Natural killer cell (primary cell): ENCODE results near the gene CASP8AP2. TPM values are rescaled to one million over a fixed set of nuclear protein-coding genes. Genes with fewer than 3 reads are reported as not detected.

Experiments
- ATAC-seq, 3 donors: fragments of 150-1000 bp in 2 of 3; fragments of 200-7000 bp in 1 of 3; cut with Tn5 transposase; 1 replicate in 1 of 3; 2 replicates in 2 of 3; pipeline ENCODE4 v1.10.0; 2021; ENCODE audit warnings: mild to moderate bottlenecking in 2 of 3, moderate library complexity in 2 of 3
- DNase-seq, 2 donors: peaks; one replicate each; pipeline versions ENCODE4 v3.0.0 to v3.0.0-alpha.2; 2013 to 2021; ENCODE audit warnings: mixed read lengths in 1 of 2
- H3K27ac ChIP-seq: one replicate; pipeline ENCODE4 v1.5.1; 2013; ENCODE audit warnings: mild to moderate bottlenecking, low read length
- H3K27me3 ChIP-seq: one replicate; pipeline ENCODE4 v1.6.1; 2013; ENCODE audit warnings: low read length; ENCODE audit not compliant: control insufficient read depth, insufficient read depth
- H3K36me3 ChIP-seq: one replicate; pipeline ENCODE4 v1.6.1; 2013; ENCODE audit warnings: low read length; ENCODE audit not compliant: control insufficient read depth, insufficient read depth
- H3K4me1 ChIP-seq: one replicate; pipeline ENCODE4 v1.6.1; 2013; ENCODE audit warnings: low read length; ENCODE audit not compliant: control insufficient read depth, insufficient read depth
- H3K4me3 ChIP-seq: one replicate; pipeline ENCODE4 v1.5.1; 2013; ENCODE audit warnings: low read length
- H3K9me3 ChIP-seq: one replicate; pipeline ENCODE4 v1.6.1; 2013; ENCODE audit warnings: low read length; ENCODE audit not compliant: control insufficient read depth, insufficient read depth
- H3K27ac Mint-ChIP-seq, 2 donors: one replicate each; pipeline ENCODE4 v1.8.0; 2022; ENCODE audit warnings: mild to moderate bottlenecking in 2 of 2, mixed read lengths in 2 of 2, moderate library complexity in 1 of 2
- H3K27me3 Mint-ChIP-seq, 2 donors: one replicate each; pipeline ENCODE4 v1.8.0; 2022; ENCODE audit warnings: low read depth in 2 of 2, mixed read lengths in 2 of 2
- H3K36me3 Mint-ChIP-seq: one replicate; pipeline ENCODE4 v1.8.0; 2022; ENCODE audit warnings: mixed read lengths
- H3K4me1 Mint-ChIP-seq, 2 donors: one replicate each; pipeline ENCODE4 v1.8.0; 2022; ENCODE audit warnings: mixed read lengths in 2 of 2
- H3K4me3 Mint-ChIP-seq: one replicate; pipeline ENCODE4 v1.8.0; 2022; ENCODE audit warnings: mild to moderate bottlenecking, moderate library complexity, mixed read lengths
- H3K9me3 Mint-ChIP-seq, 2 donors: one replicate each; pipeline ENCODE4 v1.8.0; 2022; ENCODE audit warnings: mixed read lengths in 2 of 2
- WGBS: methylation state at CpG from one replicate; pipeline ENCODE4 v1.1.7; 2013; ENCODE audit warnings: missing lambda C conversion rate; ENCODE audit not compliant: insufficient coverage; 5-methylcytosine and 5-hydroxymethylcytosine counted together
- intact Hi-C: fragments of 100-400 bp; cut with micrococcal nuclease; formaldehyde crosslinking; loops from one replicate; pipeline ENCODE4 v1.14.2; 2022
- total RNA-seq, 4 donors: library from RNA; stranded (reverse); fragments of 120-200 nt in 1 of 4; gene quantifications; one replicate each; pipeline versions ENCODE4 v1.2.3 to v1.2.4, GENCODE V29; 2013 to 2022
- TF ChIP-seq, protein P1 (sequence below): fragments of 200-600 bp; IDR thresholded peaks from one replicate; pipeline ENCODE4 v1.8.0; 2022; ENCODE audit warnings: antibody characterized with exemption

Gene CASP8AP2
- total RNA-seq, 3 donors from 2014 or later (not counting 1 experiment from before 2014, with no cell fraction given), result 24.3 to 31.8 (median 25.4) TPM

DNA sequence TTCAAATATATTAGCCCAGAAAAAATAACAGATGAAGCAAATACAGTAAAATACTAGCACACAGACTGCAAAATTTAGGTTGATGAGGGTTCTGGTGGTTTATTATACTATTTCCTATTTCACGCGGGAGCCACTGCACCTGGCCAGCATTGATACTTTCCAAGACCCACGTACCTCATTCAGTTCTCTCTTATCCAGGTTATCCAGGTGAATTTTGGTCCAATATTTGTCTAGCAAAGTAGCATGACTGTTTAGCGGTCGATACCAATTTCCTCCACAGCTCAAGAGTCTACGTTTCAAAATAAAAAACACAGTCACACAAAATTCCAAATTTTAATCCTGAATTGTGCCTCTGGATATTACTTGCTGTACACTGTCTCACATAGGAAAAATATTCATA, 44.8 kb upstream of the CASP8AP2 start:
- Mint-ChIP-seq H3K36me3 (peaks cover 18% of the 10 kb centered on the region), H3K27ac (no peak overlapping the region), H3K4me1 (no peaks in the 10 kb centered on the region), H3K9me3 (no peaks in the 10 kb centered on the region), H3K4me3 (no peak overlapping the region), H3K27me3 (no peaks in the 10 kb centered on the region)
- intact Hi-C loops, result no loop called here
- Histone ChIP-seq H3K9me3 (peaks cover 8% of the 10 kb centered on the region), H3K36me3 (peaks cover 66% of the 10 kb centered on the region), H3K4me3 (no peak overlapping the region), H3K27me3 (no peaks in the 10 kb centered on the region), H3K27ac (no peak overlapping the region), H3K4me1 (no peaks in the 10 kb centered on the region)
- 98% methylated on average over 6 of the region's 6 CpGs for WGBS
- TF ChIP-seq, protein P1, sequence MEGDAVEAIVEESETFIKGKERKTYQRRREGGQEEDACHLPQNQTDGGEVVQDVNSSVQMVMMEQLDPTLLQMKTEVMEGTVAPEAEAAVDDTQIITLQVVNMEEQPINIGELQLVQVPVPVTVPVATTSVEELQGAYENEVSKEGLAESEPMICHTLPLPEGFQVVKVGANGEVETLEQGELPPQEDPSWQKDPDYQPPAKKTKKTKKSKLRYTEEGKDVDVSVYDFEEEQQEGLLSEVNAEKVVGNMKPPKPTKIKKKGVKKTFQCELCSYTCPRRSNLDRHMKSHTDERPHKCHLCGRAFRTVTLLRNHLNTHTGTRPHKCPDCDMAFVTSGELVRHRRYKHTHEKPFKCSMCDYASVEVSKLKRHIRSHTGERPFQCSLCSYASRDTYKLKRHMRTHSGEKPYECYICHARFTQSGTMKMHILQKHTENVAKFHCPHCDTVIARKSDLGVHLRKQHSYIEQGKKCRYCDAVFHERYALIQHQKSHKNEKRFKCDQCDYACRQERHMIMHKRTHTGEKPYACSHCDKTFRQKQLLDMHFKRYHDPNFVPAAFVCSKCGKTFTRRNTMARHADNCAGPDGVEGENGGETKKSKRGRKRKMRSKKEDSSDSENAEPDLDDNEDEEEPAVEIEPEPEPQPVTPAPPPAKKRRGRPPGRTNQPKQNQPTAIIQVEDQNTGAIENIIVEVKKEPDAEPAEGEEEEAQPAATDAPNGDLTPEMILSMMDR, result no peak
- DNase-seq (no peak), ATAC-seq (no peak)

DNA sequence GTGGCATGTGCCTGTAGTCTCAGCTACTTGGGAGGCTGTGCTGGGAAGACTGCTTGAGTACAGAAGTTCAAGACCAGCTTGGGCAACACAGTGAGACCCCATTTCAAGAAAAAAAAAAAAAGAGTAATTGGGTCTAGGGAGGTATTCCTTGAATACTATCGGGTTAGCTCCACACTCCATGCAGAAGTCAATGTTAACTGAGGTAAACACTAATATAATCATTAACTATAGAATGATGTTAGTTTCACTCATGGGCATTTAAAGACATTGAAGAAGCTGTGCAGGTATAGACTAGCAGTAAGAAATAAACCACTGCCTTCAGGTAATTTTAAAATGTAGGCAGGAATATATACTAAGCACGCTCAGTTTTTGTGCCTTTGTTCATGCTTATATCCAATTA, 42.7 kb upstream of the CASP8AP2 start:
- Mint-ChIP-seq H3K4me3 (no peak overlapping the region), H3K4me1 (no peaks in the 10 kb centered on the region), H3K9me3 (no peaks in the 10 kb centered on the region), H3K27ac (no peak overlapping the region), H3K36me3 (peaks cover 18% of the 10 kb centered on the region), H3K27me3 (no peaks in the 10 kb centered on the region)
- Histone ChIP-seq H3K27me3 (no peaks in the 10 kb centered on the region), H3K4me1 (no peaks in the 10 kb centered on the region), H3K36me3 (peaks cover 64% of the 10 kb centered on the region), H3K9me3 (peaks cover 8% of the 10 kb centered on the region), H3K4me3 (no peak overlapping the region), H3K27ac (no peak overlapping the region)
- ATAC-seq, result no peak
- DNase-seq, result no peak
- intact Hi-C loops, result no loop called here
- TF ChIP-seq, protein P1, result no peak
- WGBS, result 100% methylated on average over 1 of the region's 2 CpGs

DNA sequence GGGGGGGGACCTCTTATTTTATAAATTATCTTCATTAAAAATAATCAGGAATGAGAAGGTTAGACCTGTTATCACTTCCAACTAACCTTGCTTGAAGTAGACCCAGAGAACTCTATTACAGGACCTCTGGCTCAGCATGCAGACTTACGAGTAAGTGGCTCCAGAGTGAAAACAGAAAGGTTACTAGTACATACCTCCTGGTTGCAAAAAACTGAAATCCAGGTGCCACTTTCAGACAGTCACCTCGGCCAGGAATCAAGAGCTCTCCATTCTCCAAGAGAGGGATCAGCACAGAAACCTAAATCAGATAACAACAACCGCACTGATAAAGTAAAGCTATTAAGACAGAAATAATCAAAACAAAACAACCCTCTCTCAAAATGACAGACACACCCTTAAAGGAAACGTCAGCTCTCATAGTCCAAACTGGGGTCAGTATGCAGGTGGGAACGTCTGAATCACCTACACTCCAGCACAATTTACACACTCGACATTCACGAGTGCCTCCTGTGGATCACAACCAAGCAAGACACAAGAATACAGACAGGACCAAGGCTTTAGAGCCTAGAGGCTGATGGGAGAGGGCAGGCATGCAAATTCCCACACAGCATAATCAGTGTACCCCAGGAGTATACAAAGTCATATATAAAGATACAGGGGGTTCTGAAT, 41.9 kb upstream of the CASP8AP2 start:
- 88% methylated on average over 7 of the region's 7 CpGs for WGBS

More for the DNA sequence above, 41.9 kb upstream of the CASP8AP2 start:
- H3K27ac Mint-ChIP-seq, result no peak overlapping the region
- H3K36me3 ChIP-seq, result peaks cover 65% of the 10 kb centered on the region
- no peaks in the 10 kb centered on the region for H3K27me3 ChIP-seq
- intact Hi-C loops, result no loop called here
- peaks cover under 1% of the 10 kb centered on the region in 2 donors for H3K4me1 Mint-ChIP-seq
- DNase-seq (no peak), ATAC-seq (no peak)
- H3K4me1 ChIP-seq, result no peaks in the 10 kb centered on the region
- no peaks in the 10 kb centered on the region for H3K27me3 Mint-ChIP-seq
- H3K4me3 ChIP-seq, result no peak overlapping the region
- peaks cover 8% of the 10 kb centered on the region for H3K9me3 ChIP-seq
- peaks cover 19% of the 10 kb centered on the region for H3K36me3 Mint-ChIP-seq
- no peaks in the 10 kb centered on the region for H3K9me3 Mint-ChIP-seq
- H3K27ac ChIP-seq, result no peak overlapping the region
- TF ChIP-seq, protein P1, result no peak
- no peak overlapping the region for H3K4me3 Mint-ChIP-seq
